Measurements from ENCODE around the gene TSPAN9.

The TSPAN9 gene

GRCh38 chr12:3034067-3034750 is 43.0 kb upstream of the TSPAN9 start:
- peak; percentile 89 for TF ChIP-seq CTCF (IDR thresholded peaks at IDR 0.05; ENCODE audit: low read depth, low read length, missing control alignments)
- in situ Hi-C loops (cut with HindIII; ENCODE audit: low sequenced_read_pairs): no loop called here
- no peak overlapping the region for H3K4me3 ChIP-seq (ENCODE audit: low read depth, low read length)
- DNase-seq (ENCODE audit: low read depth): peak; percentile 31

GRCh38 chr12:3035171-3035570 is 42.0 kb upstream of the TSPAN9 start:
- H3K4me3 ChIP-seq (ENCODE audit: low read depth, low read length): no peak overlapping the region
- in situ Hi-C loops (cut with HindIII; ENCODE audit: low sequenced_read_pairs): no loop called here
- DNase-seq (ENCODE audit: low read depth): no peak
- no peak for TF ChIP-seq CTCF (IDR thresholded peaks at IDR 0.05; ENCODE audit: low read depth, low read length, missing control alignments)

GRCh38 chr12:3035815-3036702 is 41.1 kb upstream of the TSPAN9 start:
- no peak overlapping the region for H3K4me3 ChIP-seq (ENCODE audit: low read depth, low read length)
- in situ Hi-C loops (cut with HindIII; ENCODE audit: low sequenced_read_pairs): no loop called here
- no peak for DNase-seq (ENCODE audit: low read depth)
- peak; percentile 73 for TF ChIP-seq CTCF (IDR thresholded peaks at IDR 0.05; ENCODE audit: low read depth, low read length, missing control alignments)

GRCh38 chr12:3036901-3037600 is 40.1 kb upstream of the TSPAN9 start:
- TF ChIP-seq CTCF (IDR thresholded peaks at IDR 0.05; ENCODE audit: low read depth, low read length, missing control alignments): no peak
- H3K4me3 ChIP-seq (ENCODE audit: low read depth, low read length): no peak overlapping the region
- DNase-seq (ENCODE audit: low read depth): no peak
- in situ Hi-C loops (cut with HindIII; ENCODE audit: low sequenced_read_pairs): no loop called here

GRCh38 chr12:3038166-3038565 is 39.0 kb upstream of the TSPAN9 start:
- H3K4me3 ChIP-seq (ENCODE audit: low read depth, low read length): no peak overlapping the region
- DNase-seq (ENCODE audit: low read depth): no peak
- TF ChIP-seq CTCF (IDR thresholded peaks at IDR 0.05; ENCODE audit: low read depth, low read length, missing control alignments): no peak
- in situ Hi-C loops (cut with HindIII; ENCODE audit: low sequenced_read_pairs): no loop called here

- DNase-seq (ENCODE audit: low read depth): no peak
- no peak for TF ChIP-seq CTCF (IDR thresholded peaks at IDR 0.05; ENCODE audit: low read depth, low read length, missing control alignments)
- no peak overlapping the region for H3K4me3 ChIP-seq (ENCODE audit: low read depth, low read length)
These were observed 38.2 kb upstream of the TSPAN9 start for GRCh38 chr12:3038926-3039510.

More at GRCh38 chr12:3038926-3039510, 38.2 kb upstream of the TSPAN9 start:
- in situ Hi-C loops (cut with HindIII; ENCODE audit: low sequenced_read_pairs): no loop called here
